HCT116 (cell line): ENCODE measurements around the gene RFX8.

Experiments
- EGR1 ChIP-seq: IDR thresholded peaks from 2 replicates; pipeline ENCODE4 v1.6.1; 2012; ENCODE audit warnings: low read depth
- EZH2 ChIP-seq: fragments of 200-600 bp; sonication (generic); IDR thresholded peaks from 2 replicates; pipeline ENCODE4 v1.6.1; 2017; ENCODE audit warnings: antibody characterized with exemption, mixed run types
- FOSL1 ChIP-seq: IDR thresholded peaks from 2 replicates; pipeline ENCODE4 v1.6.1; 2012; ENCODE audit warnings: low read depth
- JUND ChIP-seq: IDR thresholded peaks from 2 replicates; pipeline ENCODE4 v1.6.1; 2012
- POLR2A ChIP-seq: IDR thresholded peaks from 2 replicates; pipeline ENCODE4 v1.7.0; 2011; ENCODE audit warnings: borderline replicate concordance; ENCODE audit not compliant: insufficient read depth, insufficient read length; ENCODE audit errors: extremely low read depth
- POLR2AphosphoS5 ChIP-seq: IDR thresholded peaks from 2 replicates; pipeline ENCODE4 v1.6.1; 2011; ENCODE audit warnings: mild to moderate bottlenecking, low read depth, low read length, moderate library complexity
- SIN3A ChIP-seq: IDR thresholded peaks from 2 replicates; pipeline ENCODE4 v1.6.1; 2012; ENCODE audit warnings: low read depth
- ZNF274 ChIP-seq: fragments of 200-500 bp; sonication (Bioruptor generic); IDR thresholded peaks from 2 replicates; pipeline ENCODE4 v1.6.1; 2014; ENCODE audit warnings: mild to moderate bottlenecking, low read depth, low read length, inconsistent platforms
- TF ChIP-seq, protein P1 (sequence below), 3 experiments: fragments of 200-600 bp in 1 of 3; sonication (generic) in 1 of 3; IDR thresholded peaks in 2 of 3; conservative IDR thresholded peaks in 1 of 3; 2 replicates each; pipeline ENCODE4 v1.5.1; 2012 to 2017; ENCODE audit warnings: low read depth in 2 of 3, low read length in 2 of 3, antibody characterized with exemption in 1 of 3, borderline replicate concordance in 1 of 3, control low read depth in 1 of 3, mild to moderate bottlenecking in 1 of 3, mixed read lengths in 1 of 3, mixed run types in 1 of 3, moderate library complexity in 1 of 3; ENCODE audit not compliant: insufficient read depth in 1 of 3
- TF ChIP-seq, protein P2 (sequence below): IDR thresholded peaks from 2 replicates; pipeline ENCODE4 v1.6.1; 2012
- TF ChIP-seq, protein P3 (sequence below): IDR thresholded peaks from 2 replicates; pipeline ENCODE4 v1.6.1; 2012

- TF ChIP-seq POLR2AphosphoS5: no peak
- TF ChIP-seq POLR2A: no peak
- TF ChIP-seq EZH2: no peak
- TF ChIP-seq JUND: no peak
- TF ChIP-seq EGR1: no peak
- TF ChIP-seq, protein P1, sequence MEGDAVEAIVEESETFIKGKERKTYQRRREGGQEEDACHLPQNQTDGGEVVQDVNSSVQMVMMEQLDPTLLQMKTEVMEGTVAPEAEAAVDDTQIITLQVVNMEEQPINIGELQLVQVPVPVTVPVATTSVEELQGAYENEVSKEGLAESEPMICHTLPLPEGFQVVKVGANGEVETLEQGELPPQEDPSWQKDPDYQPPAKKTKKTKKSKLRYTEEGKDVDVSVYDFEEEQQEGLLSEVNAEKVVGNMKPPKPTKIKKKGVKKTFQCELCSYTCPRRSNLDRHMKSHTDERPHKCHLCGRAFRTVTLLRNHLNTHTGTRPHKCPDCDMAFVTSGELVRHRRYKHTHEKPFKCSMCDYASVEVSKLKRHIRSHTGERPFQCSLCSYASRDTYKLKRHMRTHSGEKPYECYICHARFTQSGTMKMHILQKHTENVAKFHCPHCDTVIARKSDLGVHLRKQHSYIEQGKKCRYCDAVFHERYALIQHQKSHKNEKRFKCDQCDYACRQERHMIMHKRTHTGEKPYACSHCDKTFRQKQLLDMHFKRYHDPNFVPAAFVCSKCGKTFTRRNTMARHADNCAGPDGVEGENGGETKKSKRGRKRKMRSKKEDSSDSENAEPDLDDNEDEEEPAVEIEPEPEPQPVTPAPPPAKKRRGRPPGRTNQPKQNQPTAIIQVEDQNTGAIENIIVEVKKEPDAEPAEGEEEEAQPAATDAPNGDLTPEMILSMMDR (IDR thresholded peaks at IDR 0.05 in 2 of 3, conservative IDR thresholded peaks at IDR 0.05 in 1 of 3; ENCODE audit: borderline replicate concordance in 1 of 3, insufficient read depth in 1 of 3, low read depth in 2 of 3, low read length in 2 of 3): no peak
- TF ChIP-seq SIN3A: no peak
- TF ChIP-seq, protein P2, sequence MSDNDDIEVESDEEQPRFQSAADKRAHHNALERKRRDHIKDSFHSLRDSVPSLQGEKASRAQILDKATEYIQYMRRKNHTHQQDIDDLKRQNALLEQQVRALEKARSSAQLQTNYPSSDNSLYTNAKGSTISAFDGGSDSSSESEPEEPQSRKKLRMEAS: no peak
- TF ChIP-seq ZNF274: no peak
- TF ChIP-seq FOSL1: no peak
- TF ChIP-seq, protein P3, sequence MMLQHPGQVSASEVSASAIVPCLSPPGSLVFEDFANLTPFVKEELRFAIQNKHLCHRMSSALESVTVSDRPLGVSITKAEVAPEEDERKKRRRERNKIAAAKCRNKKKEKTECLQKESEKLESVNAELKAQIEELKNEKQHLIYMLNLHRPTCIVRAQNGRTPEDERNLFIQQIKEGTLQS: no peak
Measured at GRCh38 chr2:101467306-101467705, 7.6 kb downstream of the RFX8 start.
